ENCODE measurements around the gene LRP10.

The LRP10 gene

GRCh38 chr14:22928237-22929103, 56.9 kb downstream of the LRP10 start:
- Histone ChIP-seq H3K27me3 (ENCODE audit: control insufficient read depth, insufficient read depth, low read length) (no peaks in the 10 kb centered on the region), H3K9me3 (ENCODE audit: control insufficient read depth, insufficient read depth, low read depth, low read length) (no peaks in the 10 kb centered on the region), H3K9ac (ENCODE audit: low read length) (peak overlapping the region; percentile 91), H3K4me1 (ENCODE audit: control insufficient read depth, insufficient read depth, low read length) (no peaks in the 10 kb centered on the region; the same call in 1 of the 2 replicates), H3K36me3 (ENCODE audit: control insufficient read depth, insufficient read depth, low read length) (peaks cover 38% of the 10 kb centered on the region), H3K27ac (ENCODE audit: low read depth, low read length) (peak overlapping the region; percentile 77), H3K4me3 (ENCODE audit: low read depth, low read length) (peak overlapping the region; percentile 86)

- Histone ChIP-seq H3K4me1 (ENCODE audit: control insufficient read depth, insufficient read depth, low read length) (no peaks in the 10 kb centered on the region; the same call in 1 of the 2 replicates), H3K9me3 (ENCODE audit: control insufficient read depth, insufficient read depth, low read depth, low read length) (no peaks in the 10 kb centered on the region), H3K36me3 (ENCODE audit: control insufficient read depth, insufficient read depth, low read length) (peaks cover 29% of the 10 kb centered on the region), H3K9ac (ENCODE audit: low read length) (peak within 1 kb of the TSS; percentile 91), H3K4me3 (ENCODE audit: low read depth, low read length) (peak within 1 kb of the TSS; percentile 86), H3K27me3 (ENCODE audit: control insufficient read depth, insufficient read depth, low read length) (no peaks in the 10 kb centered on the region), H3K27ac (ENCODE audit: low read depth, low read length) (peak within 1 kb of the TSS; percentile 77)
Observed at GRCh38 chr14:22929104-22929960, 57.8 kb downstream of the LRP10 start, which contains the start of gene PRMT5. PRMT5 (minus strand) TSS chr14:22929376; CDS start chr14:22929361, 15 bp downstream.

- peak overlapping the region; percentile 86 for H3K4me3 ChIP-seq (ENCODE audit: low read depth, low read length)
- H3K36me3 ChIP-seq (ENCODE audit: control insufficient read depth, insufficient read depth, low read length) = peaks cover 23% of the 10 kb centered on the region
- H3K9me3 ChIP-seq (ENCODE audit: control insufficient read depth, insufficient read depth, low read depth, low read length) = no peaks in the 10 kb centered on the region
- no peaks in the 10 kb centered on the region; the same call in 1 of the 2 replicates for H3K4me1 ChIP-seq (ENCODE audit: control insufficient read depth, insufficient read depth, low read length)
- no peaks in the 10 kb centered on the region for H3K27me3 ChIP-seq (ENCODE audit: control insufficient read depth, insufficient read depth, low read length)
- H3K9ac ChIP-seq (ENCODE audit: low read length) = peak overlapping the region; percentile 44
- H3K27ac ChIP-seq (ENCODE audit: low read depth, low read length) = no peak overlapping the region; the same call in 1 of the 2 replicates
Observed at GRCh38 chr14:22929961-22930364, 58.4 kb downstream of the LRP10 start.
